Mesenchymal stem cell (in vitro differentiated cells and primary cell): ENCODE data around the gene MAN1B1.
"Not testable (repeated sequence)": the region's sequence is repeated elsewhere in the genome, so short reads cannot be mapped to it uniquely, and the experiment has no call there.

ENCODE experiments used
- DNase-seq: peaks from one replicate; pipeline ENCODE4 v3.0.0-alpha.2; 2013
- H2AFZ ChIP-seq: one replicate; pipeline ENCODE4 v1.6.1; 2013; ENCODE audit warnings: low read depth, mild to moderate bottlenecking, control low read depth, inconsistent platforms, low read length, moderate library complexity
- H2AK5ac ChIP-seq: 2 replicates; pipeline ENCODE4 v1.6.1; 2013; ENCODE audit warnings: low read length, moderate library complexity, mild to moderate bottlenecking, inconsistent platforms; ENCODE audit not compliant: severe bottlenecking
- H2BK120ac ChIP-seq: one replicate; pipeline ENCODE4 v1.6.1; 2013; ENCODE audit warnings: low read depth, mild to moderate bottlenecking, inconsistent platforms, low read length, moderate library complexity
- H2BK12ac ChIP-seq, 2 experiments: one replicate each; pipeline ENCODE4 v1.6.1; 2013; ENCODE audit warnings: inconsistent platforms in 2 of 2, low read length in 2 of 2, mild to moderate bottlenecking in 2 of 2, moderate library complexity in 2 of 2, control low read depth in 1 of 2
- H2BK15ac ChIP-seq: one replicate; pipeline ENCODE4 v1.6.1; 2013; ENCODE audit warnings: mild to moderate bottlenecking, low read depth, inconsistent platforms; ENCODE audit not compliant: poor library complexity, severe bottlenecking
- H2BK5ac ChIP-seq: 2 replicates; pipeline ENCODE4 v1.6.1; 2013; ENCODE audit warnings: low read depth, mild to moderate bottlenecking, low read length, control low read depth, inconsistent platforms; ENCODE audit not compliant: poor library complexity, severe bottlenecking
- H3K14ac ChIP-seq, 2 experiments: one replicate each; pipeline ENCODE4 v1.6.1; 2013; ENCODE audit warnings: inconsistent platforms in 2 of 2, low read length in 2 of 2, control low read depth in 1 of 2, mild to moderate bottlenecking in 1 of 2, moderate library complexity in 1 of 2
- H3K18ac ChIP-seq, 2 experiments: one replicate each; pipeline ENCODE4 v1.6.1; 2013; ENCODE audit warnings: inconsistent platforms in 2 of 2, low read length in 2 of 2, control low read depth in 1 of 2, low read depth in 1 of 2, mild to moderate bottlenecking in 1 of 2
- H3K23ac ChIP-seq, 2 experiments: one replicate each; pipeline ENCODE4 v1.6.1; 2013; ENCODE audit warnings: inconsistent platforms in 2 of 2, low read length in 2 of 2, mild to moderate bottlenecking in 2 of 2, moderate library complexity in 2 of 2, control low read depth in 1 of 2
- H3K27ac ChIP-seq: 2 replicates; pipeline ENCODE4 v1.5.1; 2013; ENCODE audit warnings: mild to moderate bottlenecking, moderate library complexity, low read length, control low read depth, inconsistent platforms; ENCODE audit not compliant: poor library complexity, severe bottlenecking
- H3K27me3 ChIP-seq, 2 experiments: 2 replicates each; pipeline versions ENCODE4 v1.6.1 to v1.7.0; 2013; ENCODE audit warnings: low read length in 2 of 2, mild to moderate bottlenecking in 2 of 2, moderate library complexity in 2 of 2, control low read depth in 1 of 2, inconsistent platforms in 1 of 2; ENCODE audit not compliant: control insufficient read depth in 1 of 2, insufficient read depth in 1 of 2
- H3K36me3 ChIP-seq, 2 experiments: 2 replicates each; pipeline versions ENCODE4 v1.6.1 to v1.7.0; 2013; ENCODE audit warnings: low read length in 2 of 2, control low read depth in 1 of 2, inconsistent platforms in 1 of 2, low read depth in 1 of 2, mild to moderate bottlenecking in 1 of 2; ENCODE audit not compliant: insufficient read depth in 2 of 2, control insufficient read depth in 1 of 2
- H3K4ac ChIP-seq, 2 experiments: one replicate each; pipeline ENCODE4 v1.6.1; 2013; ENCODE audit warnings: inconsistent platforms in 2 of 2, low read length in 2 of 2, mild to moderate bottlenecking in 2 of 2, moderate library complexity in 2 of 2, control low read depth in 1 of 2, low read depth in 1 of 2
- H3K4me1 ChIP-seq: 2 replicates; pipeline ENCODE4 v1.6.1; 2013; ENCODE audit warnings: low read depth, low read length, control low read depth; ENCODE audit not compliant: control insufficient read depth, insufficient read depth
- H3K4me2 ChIP-seq: 2 replicates; pipeline ENCODE4 v1.6.1; 2013; ENCODE audit warnings: low read length, mild to moderate bottlenecking, inconsistent platforms; ENCODE audit not compliant: poor library complexity, severe bottlenecking
- H3K4me3 ChIP-seq, 2 experiments: 2 replicates each; pipeline versions ENCODE4 v1.5.1 to v1.7.0; 2013; ENCODE audit warnings: low read length in 2 of 2, mild to moderate bottlenecking in 2 of 2, control low read depth in 1 of 2, low read depth in 1 of 2; ENCODE audit not compliant: insufficient read depth in 1 of 2
- H3K79me1 ChIP-seq: replicated peaks from 2 replicates; pipeline ENCODE4 v1.6.1; 2013; ENCODE audit warnings: mild to moderate bottlenecking, control low read depth, low read length, inconsistent platforms; ENCODE audit not compliant: poor library complexity, severe bottlenecking
- H3K9ac ChIP-seq: 2 replicates; pipeline ENCODE4 v1.7.0; 2013; ENCODE audit warnings: mild to moderate bottlenecking, low read length, moderate library complexity
- H3K9me3 ChIP-seq: 2 replicates; pipeline ENCODE4 v1.7.0; 2013; ENCODE audit warnings: mild to moderate bottlenecking, low read length; ENCODE audit not compliant: control insufficient read depth
- H4K8ac ChIP-seq: one replicate; pipeline ENCODE4 v1.6.1; 2013; ENCODE audit warnings: inconsistent platforms, mild to moderate bottlenecking, low read length, moderate library complexity
- H4K91ac ChIP-seq: one replicate; pipeline ENCODE4 v1.6.1; 2013; ENCODE audit warnings: mild to moderate bottlenecking, low read length, inconsistent platforms
- WGBS: methylation state at CpG from one replicate; pipeline ENCODE4 v1.1.7; 2013; ENCODE audit warnings: mixed read lengths; 5-methylcytosine and 5-hydroxymethylcytosine counted together

Gene MAN1B1

DNA sequence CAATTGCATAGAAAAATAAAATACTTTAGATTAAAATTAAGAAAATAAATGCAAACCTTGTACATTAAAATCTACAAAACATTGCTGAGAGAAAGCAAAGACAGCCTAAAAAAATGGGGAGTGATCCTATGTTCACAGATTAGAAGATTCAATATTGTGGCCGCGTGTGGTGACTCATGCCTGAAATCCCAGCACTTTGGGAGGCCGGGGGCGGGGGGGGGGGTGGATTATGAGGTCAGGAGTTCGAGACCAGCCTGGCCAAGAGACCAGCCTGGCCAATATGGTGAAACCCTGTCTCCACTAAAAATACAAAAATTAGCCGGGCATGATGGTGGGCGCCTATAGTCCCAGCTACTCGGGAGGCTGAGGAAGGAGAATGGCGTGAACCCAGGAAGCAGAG is 48.4 kb downstream of the MAN1B1 start:
- H2AK5ac ChIP-seq, H3K27ac ChIP-seq, H3K4me2 ChIP-seq, H3K14ac ChIP-seq, H3K79me1 ChIP-seq, H3K18ac ChIP-seq, H2BK12ac ChIP-seq, H2BK5ac ChIP-seq, H3K9ac ChIP-seq, H2BK120ac ChIP-seq, H3K4me3 ChIP-seq, H2BK15ac ChIP-seq, H4K91ac ChIP-seq, H4K8ac ChIP-seq, H2AFZ ChIP-seq, H3K36me3 ChIP-seq, DNase-seq, H3K23ac ChIP-seq, H3K4ac ChIP-seq, H3K9me3 ChIP-seq: not testable (repeated sequence)
- Histone ChIP-seq H3K27me3 (peaks cover 37 to 42% of the 10 kb centered on the region in 2 experiments), H3K4me1 (peaks cover 10% of the 10 kb centered on the region)
- 76% methylated on average over 6 of the region's 9 CpGs for WGBS

DNA sequence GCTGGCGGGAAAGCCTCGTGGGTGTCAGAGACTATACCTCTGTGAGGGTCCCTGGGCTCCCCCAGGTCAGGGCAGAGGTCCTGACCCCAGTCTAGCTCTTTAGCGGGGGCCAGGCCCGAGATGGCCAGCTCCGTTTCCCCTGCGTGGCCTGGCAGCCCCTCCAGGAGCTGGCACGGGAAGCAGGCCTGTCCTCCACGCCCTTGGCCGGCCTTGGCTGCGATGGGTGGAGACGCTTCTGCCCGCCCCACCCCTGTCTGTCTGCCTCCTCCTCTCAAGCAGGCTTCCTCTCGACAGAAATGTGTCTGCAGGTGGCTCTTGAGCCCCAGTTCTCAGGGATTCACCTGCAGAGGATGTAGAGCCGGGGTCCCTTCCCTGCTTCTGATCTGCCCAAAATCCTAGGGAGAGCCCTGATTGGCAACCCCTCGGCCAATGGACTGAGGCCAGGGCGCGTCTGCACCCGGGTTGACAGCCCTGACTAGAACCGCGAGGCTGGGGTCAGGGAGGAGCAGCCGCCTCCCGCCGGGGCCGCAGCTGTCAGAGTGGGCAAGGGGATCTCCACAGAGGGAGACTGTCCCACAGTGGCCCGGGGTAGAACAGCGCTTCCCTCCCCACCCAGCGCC is 49.6 kb downstream of the MAN1B1 start:
- no peak overlapping the region for H3K18ac ChIP-seq
- peaks cover 49 to 54% of the 10 kb centered on the region in 2 experiments for H3K27me3 ChIP-seq
- H3K79me1 ChIP-seq = no peaks in the 10 kb centered on the region
- H3K9ac ChIP-seq = no peak overlapping the region
- H4K8ac ChIP-seq = no peak overlapping the region
- H3K4me1 ChIP-seq = peaks cover 6% of the 10 kb centered on the region
- DNase-seq = no peak
- WGBS = 44% methylated on average over 27 of the region's 27 CpGs
- no peak overlapping the region for H4K91ac ChIP-seq
- H2BK12ac ChIP-seq = no peak overlapping the region
- no peak overlapping the region for H3K4me2 ChIP-seq
- H2AK5ac ChIP-seq = no peak overlapping the region
- peaks cover 0 to 8% of the 10 kb centered on the region in 2 experiments for H3K36me3 ChIP-seq
- no peak overlapping the region for H2BK5ac ChIP-seq
- H3K14ac ChIP-seq = no peak overlapping the region
- no peak overlapping the region for H3K27ac ChIP-seq
- H3K23ac ChIP-seq = no peak overlapping the region
- H2BK15ac ChIP-seq = no peak overlapping the region
- H3K4me3 ChIP-seq = no peak overlapping the region
- no peak overlapping the region for H3K4ac ChIP-seq
- no peaks in the 10 kb centered on the region for H3K9me3 ChIP-seq
- no peak overlapping the region for H2AFZ ChIP-seq
- no peak overlapping the region for H2BK120ac ChIP-seq

DNA sequence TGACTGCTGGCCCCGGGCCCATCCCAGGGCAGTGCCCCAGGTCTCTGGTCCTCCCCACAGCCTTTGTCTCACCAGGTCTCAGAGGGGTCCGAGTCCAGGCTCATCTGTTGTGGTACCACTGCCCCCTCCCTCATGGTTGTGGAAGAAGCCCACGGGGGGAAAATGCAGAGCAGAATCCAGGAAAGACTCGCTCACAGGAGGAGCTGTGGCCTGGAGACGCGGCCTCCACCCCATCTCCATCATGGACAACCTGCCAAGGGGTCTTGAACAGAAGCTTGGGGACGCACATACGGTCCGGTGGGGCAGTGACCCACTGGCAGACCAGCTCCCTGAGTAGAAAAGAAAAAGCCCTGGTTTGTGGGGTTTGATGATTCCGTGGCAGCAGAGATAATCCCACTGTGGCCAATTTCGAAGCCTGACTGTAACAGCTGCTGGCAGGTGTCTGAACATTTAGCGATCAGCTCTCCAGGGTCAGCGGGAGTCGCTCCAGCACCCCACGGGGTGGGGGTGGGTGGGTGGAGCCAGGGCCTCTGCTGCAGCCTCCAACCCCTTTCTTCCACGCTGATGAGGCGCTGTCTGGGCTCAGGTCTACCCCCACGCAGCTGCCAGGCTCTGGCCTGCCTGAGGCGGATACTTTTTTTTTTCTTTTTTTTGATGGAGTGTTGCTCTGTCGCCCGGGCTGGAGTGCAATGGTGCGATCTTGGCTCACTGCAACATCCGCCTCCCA is 50.3 kb downstream of the MAN1B1 start:
- no peak for DNase-seq
- Histone ChIP-seq H3K36me3 (peaks cover 0 to 8% of the 10 kb centered on the region in 2 experiments), H2AK5ac (no peak overlapping the region), H3K23ac (no peak overlapping the region), H4K91ac (no peak overlapping the region), H3K4me2 (no peak overlapping the region), H3K4ac (no peak overlapping the region), H2BK5ac (no peak overlapping the region), H3K9ac (no peak overlapping the region), H2BK15ac (no peak overlapping the region), H2BK120ac (no peak overlapping the region), H3K14ac (no peak overlapping the region), H3K18ac (no peak overlapping the region), H2AFZ (no peak overlapping the region), H3K9me3 (no peaks in the 10 kb centered on the region), H3K4me3 (no peak overlapping the region), H4K8ac (no peak overlapping the region), H3K79me1 (no peaks in the 10 kb centered on the region), H3K27me3 (peaks cover 56 to 61% of the 10 kb centered on the region in 2 experiments), H3K27ac (no peak overlapping the region), H3K4me1 (peaks cover 6% of the 10 kb centered on the region), H2BK12ac (no peak overlapping the region)
- WGBS = 80% methylated on average over 22 of the region's 23 CpGs

DNA sequence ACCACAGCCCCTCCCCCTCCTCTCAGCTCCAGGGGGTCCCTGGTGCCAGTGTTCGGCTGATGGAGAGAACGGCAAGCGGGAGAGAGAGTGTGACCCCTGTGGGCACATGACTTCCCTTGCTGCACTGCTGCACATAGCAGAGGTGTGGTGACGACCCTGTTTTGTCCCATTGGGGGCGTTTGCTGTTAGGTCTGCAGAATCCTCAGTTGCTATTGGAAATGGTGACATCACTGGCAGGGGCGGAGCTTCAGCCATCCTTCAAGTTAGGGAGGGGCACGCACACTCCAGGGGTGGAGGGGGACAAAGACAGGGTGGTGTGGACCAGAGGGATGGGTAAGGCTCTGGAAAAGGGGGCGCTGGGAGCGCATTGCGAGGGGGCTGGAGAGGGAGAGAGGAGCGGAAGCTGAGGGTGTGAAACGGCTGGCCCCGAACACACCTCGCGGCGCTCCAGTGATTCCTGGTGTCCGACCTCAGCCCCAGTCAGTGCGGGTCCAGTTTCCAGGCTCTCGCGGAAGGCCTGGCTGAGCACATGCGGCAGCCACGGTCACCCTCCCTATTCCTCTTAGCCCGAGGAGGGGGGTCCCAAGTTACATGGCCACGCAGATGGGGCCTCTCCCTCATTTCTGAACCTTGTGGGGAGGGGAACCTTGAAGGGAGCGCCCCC is 51.4 kb downstream of the MAN1B1 start:
- Histone ChIP-seq H3K36me3 (peaks cover 0 to 8% of the 10 kb centered on the region in 2 experiments), H2BK15ac (no peak overlapping the region), H3K9ac (no peak overlapping the region), H3K79me1 (no peaks in the 10 kb centered on the region), H3K4ac (no peak overlapping the region), H3K4me2 (no peak overlapping the region), H3K23ac (no peak overlapping the region), H2BK12ac (no peak overlapping the region), H2BK120ac (no peak overlapping the region), H3K9me3 (no peaks in the 10 kb centered on the region), H2BK5ac (no peak overlapping the region), H3K4me3 (no peak overlapping the region), H2AFZ (no peak overlapping the region), H4K8ac (no peak overlapping the region), H3K4me1 (peaks cover 6% of the 10 kb centered on the region), H4K91ac (no peak overlapping the region), H3K27ac (no peak overlapping the region), H3K27me3 (peaks cover 67 to 72% of the 10 kb centered on the region in 2 experiments), H3K14ac (no peak overlapping the region), H2AK5ac (no peak overlapping the region), H3K18ac (no peak overlapping the region)
- DNase-seq = no peak
- 35% methylated on average over 25 of the region's 25 CpGs for WGBS
